ENCODE results near the gene ZSCAN5B.
"Not testable (repeated sequence)": the region's sequence is repeated elsewhere in the genome, so short reads cannot be mapped to it uniquely, and the experiment has no call there.

The ZSCAN5B gene

DNA sequence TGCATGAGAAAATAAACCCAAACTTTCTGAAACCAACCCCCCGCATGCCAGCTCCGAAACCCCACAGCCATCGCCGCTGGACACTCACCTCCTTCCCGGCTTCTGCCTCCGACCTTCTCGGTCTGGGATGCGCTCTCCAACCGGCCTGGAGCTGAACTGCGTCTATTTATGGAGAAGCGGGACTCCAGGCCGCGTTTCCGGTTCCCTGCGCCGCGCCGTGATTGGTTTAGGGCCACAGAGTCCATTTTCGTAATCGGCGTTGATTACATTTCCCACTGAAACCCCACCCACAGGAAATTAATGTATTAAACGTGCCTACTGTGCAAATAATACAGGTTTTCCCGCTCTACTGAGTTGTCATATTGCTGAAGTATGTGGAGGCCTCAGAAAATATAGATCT is at the start of gene ZSCAN5B:
Gene ZSCAN5B (minus strand): TSS at position 138 of the 400 bp plus-strand sequence. CDS start 4,731 bp downstream, outside the sequence.
- not testable (repeated sequence) for DNase-seq (ENCODE audit: extremely low spot score, insufficient read length, low read depth); FAIRE-seq

DNA sequence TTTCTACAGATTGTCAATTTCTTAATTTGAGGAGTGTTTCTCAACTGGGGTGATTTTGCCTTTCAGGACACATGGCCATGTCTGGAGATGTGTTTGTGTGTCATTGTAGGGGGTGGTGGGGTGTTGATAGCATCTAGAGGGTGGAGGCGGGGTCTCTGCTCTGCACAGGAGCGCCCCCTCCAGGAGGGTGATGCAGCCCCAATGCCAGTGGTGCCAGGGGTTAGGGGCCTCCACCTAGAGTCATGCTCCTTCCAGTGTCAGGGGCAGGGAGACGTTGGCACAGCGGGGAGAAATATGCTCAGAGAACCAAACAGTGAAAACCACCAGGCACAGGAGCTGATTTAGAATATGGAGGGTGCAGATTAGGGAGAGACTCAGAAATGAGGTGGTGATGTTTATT is 48.2 kb upstream of the ZSCAN5B start:
- not testable (repeated sequence) for DNase-seq (ENCODE audit: extremely low spot score, insufficient read length, low read depth); FAIRE-seq

GRCh38 chr19:56245121-56245740 is 47.6 kb upstream of the ZSCAN5B start:
- FAIRE-seq (no peak), DNase-seq (ENCODE audit: extremely low spot score, insufficient read length, low read depth) (no peak)

DNA sequence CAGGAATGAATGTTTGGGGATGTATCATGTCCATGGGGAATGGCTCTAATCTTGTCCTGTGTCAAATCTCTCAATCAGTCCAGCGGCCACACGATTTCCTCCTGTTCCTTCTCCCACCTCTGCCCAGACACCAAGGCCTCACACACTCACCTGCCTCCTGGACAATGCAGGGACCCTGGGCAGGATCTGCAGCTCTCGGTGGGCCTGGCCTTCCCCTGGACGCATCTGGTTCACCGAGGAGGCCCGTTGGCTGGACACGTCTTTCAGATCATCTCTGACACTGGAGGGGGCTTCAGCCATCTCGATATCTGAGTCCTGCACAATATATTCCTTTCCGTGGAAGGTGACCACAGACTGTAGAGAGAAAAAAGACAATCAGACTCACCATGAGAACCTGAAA is 25.9 kb upstream of the ZSCAN5B start:
- no peak for DNase-seq (ENCODE audit: extremely low spot score, insufficient read length, low read depth)
- FAIRE-seq, result no peak

DNA sequence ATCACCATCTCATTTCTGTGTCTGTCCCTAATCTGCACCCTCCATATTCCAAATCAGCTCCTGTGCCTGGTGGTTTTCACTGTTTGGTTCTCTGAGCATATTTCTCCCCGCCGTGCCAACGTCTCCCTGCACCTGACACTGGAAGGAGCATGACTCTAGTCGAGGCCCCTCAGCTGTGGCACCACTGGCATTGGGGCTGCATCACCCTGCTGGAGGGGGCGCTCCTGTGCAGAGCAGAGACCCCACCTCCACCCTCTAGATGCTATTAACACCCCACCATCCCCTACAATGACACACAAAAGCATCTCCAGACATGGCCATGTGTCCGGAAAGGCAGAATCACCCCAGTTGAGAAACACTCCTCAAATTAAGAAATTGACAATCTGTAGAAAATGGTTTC is 25.3 kb upstream of the ZSCAN5B start:
- DNase-seq (ENCODE audit: extremely low spot score, insufficient read length, low read depth), result no peak
- no peak for FAIRE-seq

DNA sequence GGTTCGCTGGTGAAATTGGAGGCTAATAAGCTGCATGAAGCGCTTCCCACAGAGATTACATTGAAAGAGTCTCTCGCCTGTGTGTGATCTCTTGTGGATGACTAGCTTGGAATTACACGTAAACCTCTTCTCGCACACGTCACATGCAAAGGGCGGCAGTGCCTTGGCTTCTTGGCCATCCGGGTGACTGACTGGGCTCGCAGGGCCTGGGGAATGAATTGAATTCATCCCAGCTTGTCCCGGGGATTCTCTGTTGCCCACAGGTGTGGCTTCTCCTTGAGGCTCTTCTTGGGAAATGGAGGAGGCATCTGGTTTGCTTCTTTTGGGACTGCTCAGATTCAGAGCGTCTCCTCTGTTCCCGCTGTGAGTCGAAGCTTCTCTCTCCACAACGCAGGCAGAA is 24.3 kb upstream of the ZSCAN5B start:
- DNase-seq (ENCODE audit: extremely low spot score, insufficient read length, low read depth) (no peak), FAIRE-seq (no peak)

- DNase-seq (ENCODE audit: extremely low spot score, insufficient read length, low read depth); FAIRE-seq: not testable (repeated sequence)
Measured at GRCh38 chr19:56221442-56221841, 23.9 kb upstream of the ZSCAN5B start.

GRCh38 chr19:56218961-56219360 is 21.4 kb upstream of the ZSCAN5B start:
- no peak for DNase-seq (ENCODE audit: extremely low spot score, insufficient read length, low read depth)
- no peak for FAIRE-seq

DNA sequence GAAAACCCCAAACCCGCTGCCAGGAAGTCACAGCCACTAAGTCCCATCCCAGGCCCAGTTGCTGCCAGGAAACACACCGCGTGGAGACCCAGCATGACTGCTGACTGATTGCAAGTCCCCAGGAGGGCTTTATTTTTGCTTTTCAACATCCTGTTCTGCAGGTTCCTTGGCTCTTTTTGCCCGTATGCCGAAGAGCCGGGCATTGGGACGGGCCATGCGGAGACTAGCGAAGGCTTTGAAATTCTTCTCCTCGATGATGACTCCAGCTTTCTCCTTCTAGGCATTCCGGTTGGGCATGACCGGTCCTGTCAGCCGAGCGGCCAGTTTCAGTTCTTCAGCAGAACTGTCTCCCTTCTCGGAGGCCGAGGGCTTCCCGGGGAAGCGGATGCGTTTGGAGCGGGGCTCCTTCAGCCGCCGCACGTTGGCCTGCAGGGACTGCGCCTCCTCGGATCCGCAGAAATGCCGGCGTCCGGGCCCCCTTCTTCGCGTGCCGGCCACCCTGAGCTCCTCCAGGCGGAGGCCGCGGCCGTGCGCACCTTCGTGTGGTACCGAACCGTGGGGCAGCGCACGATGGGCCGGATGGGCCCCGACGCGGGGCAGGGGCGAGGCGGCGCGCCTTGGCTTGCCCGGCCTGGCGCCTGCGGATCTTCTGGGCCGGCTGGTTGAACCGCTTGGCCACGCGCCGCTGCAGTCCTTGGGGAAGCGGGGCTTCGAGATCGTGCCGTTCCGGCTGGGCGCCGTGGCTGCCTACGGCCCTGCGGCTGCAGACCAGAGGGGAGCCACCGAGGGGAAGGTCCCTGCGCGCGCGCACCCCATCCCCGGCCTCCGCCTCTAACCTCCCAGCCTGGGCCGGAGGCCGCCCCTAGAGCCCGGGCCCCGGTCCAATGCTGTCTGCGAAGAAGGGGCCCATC is 19.7 kb upstream of the ZSCAN5B start:
- FAIRE-seq (no peak), DNase-seq (ENCODE audit: extremely low spot score, insufficient read length, low read depth) (no peak)

DNA sequence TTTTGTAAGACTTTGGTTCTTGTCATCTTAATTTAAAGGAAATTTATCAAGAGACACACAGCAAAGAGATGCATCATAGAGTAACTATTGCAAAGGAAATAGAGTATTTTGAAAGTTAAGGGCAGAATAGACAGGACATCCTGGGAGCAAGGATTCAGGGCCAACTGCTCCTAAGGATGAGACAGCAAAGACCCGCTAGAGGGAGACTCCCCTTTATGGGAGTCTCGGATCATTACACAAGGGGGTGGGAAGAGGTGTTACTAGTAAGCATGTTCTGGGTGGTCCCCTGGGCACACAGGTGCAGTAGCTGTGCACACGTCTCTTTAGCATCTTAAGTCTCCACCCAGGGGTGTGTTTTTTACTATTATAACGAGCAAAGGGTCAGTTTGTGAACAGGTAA is 14.1 kb upstream of the ZSCAN5B start:
- FAIRE-seq (no peak), DNase-seq (ENCODE audit: extremely low spot score, insufficient read length, low read depth) (no peak)

DNA sequence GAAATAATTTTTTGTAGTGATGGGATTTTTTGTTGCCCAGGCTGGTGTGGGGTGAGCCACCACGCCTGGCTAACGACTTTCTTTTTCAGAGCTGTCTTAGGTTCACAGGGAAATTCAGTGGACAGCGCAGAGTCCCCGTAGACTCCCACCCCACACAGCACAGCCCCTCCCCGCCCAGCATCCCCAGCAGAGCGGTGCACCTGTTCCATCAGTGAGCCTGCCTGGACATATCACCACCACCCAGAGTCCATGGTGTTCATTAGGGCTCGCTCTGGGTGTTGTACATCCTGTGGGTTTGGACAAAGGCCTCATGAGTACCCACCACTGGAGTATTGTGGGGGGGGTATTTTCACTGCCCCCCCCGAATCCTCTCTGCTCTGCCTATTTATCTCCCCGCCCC is 12.5 kb upstream of the ZSCAN5B start:
- FAIRE-seq; DNase-seq (ENCODE audit: extremely low spot score, insufficient read length, low read depth): not testable (repeated sequence)

DNA sequence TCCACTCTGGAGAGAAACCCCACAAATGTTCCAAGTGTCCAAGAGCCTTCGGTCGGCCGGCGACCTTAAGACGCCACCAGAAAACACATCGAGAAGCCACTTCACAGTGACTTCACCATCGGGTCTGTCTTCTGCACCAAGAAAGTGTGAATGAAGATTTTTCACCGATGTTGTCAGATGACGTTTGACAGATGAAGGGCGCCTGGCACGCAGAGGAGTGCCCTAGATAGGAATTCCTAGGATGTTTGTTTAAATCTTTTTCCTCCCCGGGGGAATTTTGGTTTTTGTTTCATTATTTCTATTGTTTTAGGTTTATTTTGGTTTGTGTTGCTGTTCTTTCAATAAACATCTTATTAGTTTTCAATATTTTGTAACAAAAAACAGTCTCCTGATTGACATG is 11.5 kb upstream of the ZSCAN5B start:
- no peak for DNase-seq (ENCODE audit: extremely low spot score, insufficient read length, low read depth)
- no peak for FAIRE-seq

DNA sequence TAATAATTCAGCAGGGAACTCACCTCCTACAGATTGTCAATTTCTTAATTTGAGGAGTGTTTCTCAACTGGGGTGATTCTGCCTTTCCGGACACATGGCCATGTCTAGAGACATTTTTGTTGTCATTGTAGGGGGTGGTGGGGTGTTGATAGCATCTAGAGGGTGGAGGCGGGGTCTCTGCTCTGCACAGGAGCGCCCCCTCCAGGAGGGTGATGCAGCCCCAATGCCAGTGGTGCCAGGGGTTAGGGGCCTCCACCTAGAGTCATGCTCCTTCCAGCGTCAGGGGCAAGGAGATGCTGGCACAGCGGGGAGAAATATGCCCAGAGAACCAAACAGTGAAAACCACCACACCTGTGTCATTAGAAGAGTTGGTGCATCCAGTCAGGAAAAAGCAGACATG is 10.0 kb upstream of the ZSCAN5B start:
- not testable (repeated sequence) for FAIRE-seq; DNase-seq (ENCODE audit: extremely low spot score, insufficient read length, low read depth)

DNA sequence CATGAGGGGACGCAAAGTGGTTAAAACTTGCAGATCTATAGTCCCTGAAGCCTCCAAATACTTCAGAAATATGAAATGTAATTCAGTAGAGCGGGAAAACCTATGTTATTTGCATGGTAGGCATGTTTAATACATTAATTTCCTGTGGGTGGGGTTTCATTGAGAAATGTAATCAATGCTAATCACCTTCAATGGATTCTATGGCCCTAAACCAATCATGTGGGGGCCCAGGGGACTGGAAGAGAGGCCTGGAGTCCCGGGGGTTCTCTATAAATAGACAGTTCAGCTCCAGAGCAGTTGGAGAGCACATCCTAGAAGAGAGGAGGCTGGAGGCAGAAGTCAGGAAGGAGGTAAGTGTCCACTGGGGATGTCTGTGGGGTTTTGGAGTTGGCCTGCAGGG is 4.4 kb upstream of the ZSCAN5B start, which contains the start of gene ZSCAN5C:
Gene ZSCAN5C (plus strand): TSS at position 301 of the 400 bp plus-strand sequence. CDS start 3,641 bp downstream, outside the sequence.
- no peak for FAIRE-seq
- no peak for DNase-seq (ENCODE audit: extremely low spot score, insufficient read length, low read depth)

DNA sequence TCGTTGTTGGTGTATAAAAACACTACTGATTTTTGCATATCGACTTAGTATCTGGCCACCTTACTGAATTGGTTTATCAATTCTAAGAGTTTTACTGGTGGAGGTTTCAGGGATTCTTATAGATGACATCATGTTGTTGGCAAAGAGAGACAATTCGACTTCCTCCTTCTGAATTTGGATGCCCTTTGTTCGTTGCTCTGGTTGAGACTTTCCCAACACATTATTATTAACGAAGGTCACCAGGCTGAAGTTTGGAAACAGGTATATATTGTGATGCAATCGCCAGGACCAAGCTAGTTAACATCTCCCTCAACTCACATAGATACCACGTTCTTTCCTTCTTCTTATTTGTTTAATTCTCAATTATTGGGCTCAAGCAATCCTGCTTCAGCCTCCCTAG is 2.1 kb upstream of the ZSCAN5B start:
- FAIRE-seq (no peak), DNase-seq (ENCODE audit: extremely low spot score, insufficient read length, low read depth) (no peak)

DNA sequence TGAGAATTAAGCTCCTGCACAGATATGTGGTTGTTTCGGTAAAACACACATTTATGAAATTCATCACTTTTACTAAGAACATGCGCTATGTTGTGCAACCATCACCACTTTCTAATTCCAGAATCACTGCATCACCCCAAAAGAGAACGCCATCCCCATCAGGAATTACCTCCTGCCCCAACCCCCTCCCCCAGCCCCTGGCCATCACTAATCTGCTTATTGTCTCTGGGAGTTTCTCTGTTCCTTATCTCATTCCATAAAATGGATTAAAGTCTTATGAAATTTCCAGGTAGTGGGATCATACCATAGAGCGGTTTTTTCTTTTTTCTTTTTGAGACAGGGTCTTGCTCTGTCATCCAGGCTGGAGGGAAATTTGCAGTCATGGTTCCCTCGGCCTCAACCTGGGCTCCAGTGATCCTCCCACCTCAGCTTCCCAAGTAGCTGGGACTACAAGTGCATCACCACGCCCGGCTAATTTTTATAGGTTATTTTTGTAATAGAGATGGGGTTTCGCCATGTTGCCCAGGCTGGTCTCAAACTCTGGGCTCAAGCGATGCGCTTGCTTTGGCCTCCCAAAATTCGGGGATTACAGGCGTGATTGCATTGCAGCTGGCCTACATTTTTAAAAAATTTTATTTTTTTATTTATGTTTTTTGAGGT is 3.5 kb downstream of the ZSCAN5B start:
- FAIRE-seq, result no peak

GRCh38 chr19:56191711-56192110 is 5.9 kb downstream of the ZSCAN5B start:
- no peak for FAIRE-seq
- DNase-seq (ENCODE audit: extremely low spot score, insufficient read length, low read depth), result no peak

More for the DNA sequence above, 3.5 kb downstream of the ZSCAN5B start:
- DNase-seq (ENCODE audit: extremely low spot score, insufficient read length, low read depth), result no peak

- no peak for DNase-seq (ENCODE audit: extremely low spot score, insufficient read length, low read depth)
- no peak for FAIRE-seq
Measured at GRCh38 chr19:56191115-56191514, 6.5 kb downstream of the ZSCAN5B start.

DNA sequence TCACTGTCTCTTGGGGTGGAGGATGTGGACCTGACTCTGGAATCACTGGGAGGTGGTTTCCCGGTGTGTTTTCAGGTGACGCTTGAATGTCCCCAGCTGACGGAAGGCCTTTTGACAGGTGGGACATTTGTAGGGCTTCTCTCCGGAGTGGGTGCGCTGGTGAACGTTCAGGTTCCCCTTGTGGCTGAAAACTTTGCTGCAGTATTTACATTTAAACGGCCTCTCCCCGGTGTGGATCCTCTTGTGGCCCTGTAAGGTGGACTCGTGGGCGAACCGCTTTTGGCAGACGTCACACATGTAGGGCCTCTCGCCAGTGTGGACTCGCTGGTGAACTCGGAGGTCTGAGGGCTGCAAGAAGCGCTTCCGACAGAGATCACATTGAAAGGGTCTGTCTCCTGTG is 7.8 kb downstream of the ZSCAN5B start:
- no peak for DNase-seq (ENCODE audit: extremely low spot score, insufficient read length, low read depth)
- no peak for FAIRE-seq

- DNase-seq (ENCODE audit: extremely low spot score, insufficient read length, low read depth) (no peak), FAIRE-seq (no peak)
Measured at GRCh38 chr19:56177564-56178243, 19.9 kb downstream of the ZSCAN5B start.

Measured in GM18507 (cell line).